ENCODE results near the gene ATG10.

GRCh38 chr5:82004511-82004910 lies 32.7 kb downstream of the ATG10 start:
- TF ChIP-seq CTCF (IDR thresholded peaks at IDR 0.05) (no peak), POLR2A (IDR thresholded peaks at IDR 0.05) (no peak)

All from uterus (tissue), 2 donors.